HG02840 (cell line): ENCODE data around the gene CAP2.
"Not testable (repeated sequence)": the region's sequence is repeated elsewhere in the genome, so short reads cannot be mapped to it uniquely, and the experiment has no call there.

ENCODE experiments used
- ATAC-seq: cut with Tn5 transposase; IDR thresholded peaks from one replicate; pipeline ENCODE4 v1.9.1; 2021; ENCODE audit warnings: mild to moderate bottlenecking, moderate library complexity, moderate number of reproducible peaks; ENCODE audit not compliant: unreplicated experiment, low FRiP score

Gene CAP2

GRCh38 chr6:17562636-17563035 is 169.2 kb downstream of the CAP2 start:
- no peak for ATAC-seq

- no peak for ATAC-seq
Measured at GRCh38 chr6:17565399-17565798, 172.0 kb downstream of the CAP2 start.

GRCh38 chr6:17574866-17575560 is 181.6 kb downstream of the CAP2 start:
- no peak for ATAC-seq

GRCh38 chr6:17577059-17577458 is 183.7 kb downstream of the CAP2 start:
- no peak for ATAC-seq

GRCh38 chr6:17580518-17581048 is 187.2 kb downstream of the CAP2 start:
- no peak for ATAC-seq

- not testable (repeated sequence) for ATAC-seq
Measured at GRCh38 chr6:17581282-17581681, 187.9 kb downstream of the CAP2 start.

GRCh38 chr6:17583811-17584210 is 190.4 kb downstream of the CAP2 start:
- no peak for ATAC-seq

GRCh38 chr6:17584241-17584803 is 190.9 kb downstream of the CAP2 start:
- peak; percentile 65 for ATAC-seq

- no peak for ATAC-seq
Measured at GRCh38 chr6:17585766-17586490, 192.5 kb downstream of the CAP2 start.

- ATAC-seq, result not testable (repeated sequence)
Measured at GRCh38 chr6:17586623-17587022, 193.2 kb downstream of the CAP2 start.

GRCh38 chr6:17588011-17588410 is 194.6 kb downstream of the CAP2 start:
- no peak for ATAC-seq

- no peak for ATAC-seq
Measured at GRCh38 chr6:17589406-17590096, 196.2 kb downstream of the CAP2 start.

GRCh38 chr6:17591287-17591686 is 197.9 kb downstream of the CAP2 start:
- ATAC-seq, result no peak

GRCh38 chr6:17593246-17593645 is 199.9 kb downstream of the CAP2 start:
- ATAC-seq, result no peak

- no peak for ATAC-seq
Measured at GRCh38 chr6:17596085-17596484, 202.7 kb downstream of the CAP2 start.

GRCh38 chr6:17599877-17600526 is 206.6 kb downstream of the CAP2 start, which contains the start of gene FAM8A1:
Gene FAM8A1 (plus strand): TSS chr6:17600302. CDS start chr6:17600410, 108 bp downstream.
- peak; percentile 85 for ATAC-seq

- peak; percentile 56 for ATAC-seq
Measured at GRCh38 chr6:17600527-17601385, 207.4 kb downstream of the CAP2 start.

- ATAC-seq, result no peak
Measured at GRCh38 chr6:17601386-17601703, 207.9 kb downstream of the CAP2 start.

- ATAC-seq, result no peak
Measured at GRCh38 chr6:17602888-17603287, 209.5 kb downstream of the CAP2 start.
